K562 (cell line): ENCODE results near the gene MPL. TPM values are rescaled to one million over a fixed set of nuclear protein-coding genes. Genes with fewer than 3 reads are reported as not detected.
A peak's percentile ranks its signal among the peaks of the same experiment; 100 is the strongest.

Experiments used
- BCL6 ChIP-seq: fragments of 250-450 bp; sonication (Bioruptor Pico); IDR thresholded peaks from 2 replicates; pipeline ENCODE4 v1.4.0; 2020
- DACH1 ChIP-seq: fragments of 450-650 bp; IDR thresholded peaks from 2 replicates; pipeline ENCODE4 v1.6.1; 2018; ENCODE audit not compliant: partially characterized antibody
- E2F1 ChIP-seq: sonication (generic); formaldehyde crosslinking; IDR thresholded peaks from 2 replicates; pipeline ENCODE4 v1.8.1; 2023; ENCODE audit warnings: mild to moderate bottlenecking, missing genetic modification reagents, moderate library complexity
- ESRRA ChIP-seq: fragments of 450-650 bp; IDR thresholded peaks from 2 replicates; pipeline ENCODE4 v1.6.1; 2014; ENCODE audit warnings: low read depth, mild to moderate bottlenecking, moderate library complexity, borderline replicate concordance
- FOXK2 ChIP-seq, 2 experiments: fragments of 450-650 bp; IDR thresholded peaks in 1 of 2; conservative IDR thresholded peaks in 1 of 2; 2 replicates each; pipeline ENCODE4 v1.6.1; 2016; ENCODE audit warnings: low read depth in 2 of 2, mild to moderate bottlenecking in 1 of 2
- KDM1A ChIP-seq, 2 experiments: fragments of 450-650 bp; IDR thresholded peaks; 2 replicates each; pipeline ENCODE4 v1.6.1; 2016; ENCODE audit warnings: mild to moderate bottlenecking in 2 of 2
- KLF13 ChIP-seq: fragments of 450-650 bp; IDR thresholded peaks from 2 replicates; pipeline ENCODE4 v1.6.1; 2016; ENCODE audit warnings: missing genetic modification characterization, low read depth, mild to moderate bottlenecking, missing compliant biosample characterization, moderate library complexity, borderline replicate concordance
- LCOR ChIP-seq: sonication (generic); formaldehyde crosslinking; IDR thresholded peaks from 2 replicates; pipeline ENCODE4 v1.8.0; 2022; ENCODE audit warnings: mild to moderate bottlenecking, missing genetic modification reagents
- MYBL2 ChIP-seq, 2 experiments: fragments of 450-650 bp in 1 of 2; sonication (generic) in 1 of 2; formaldehyde crosslinking in 1 of 2; IDR thresholded peaks; 2 replicates each; pipeline versions ENCODE4 v1.6.1 to v1.8.1; 2017 to 2022; ENCODE audit warnings: borderline replicate concordance in 1 of 2, inconsistent platforms in 1 of 2, low read depth in 1 of 2, mild to moderate bottlenecking in 1 of 2, missing genetic modification reagents in 1 of 2, moderate library complexity in 1 of 2
- RBM22 ChIP-seq: fragments of 200-400 bp; formaldehyde crosslinking; IDR thresholded peaks from 2 replicates; pipeline ENCODE4 v1.6.1; 2018; ENCODE audit warnings: low read length, low read depth; ENCODE audit not compliant: poor library complexity, severe bottlenecking
- TARDBP ChIP-seq: fragments of 450-650 bp; IDR thresholded peaks from 2 replicates; pipeline ENCODE4 v1.6.1; 2016
- TCFL5 ChIP-seq: fragments of 250-450 bp; sonication (Bioruptor Pico); conservative IDR thresholded peaks from 2 replicates; pipeline ENCODE4 v1.6.1; 2021; ENCODE audit warnings: mild to moderate bottlenecking, moderate library complexity, matching md5 sums
- U2AF2 ChIP-seq: fragments of 200-400 bp; formaldehyde crosslinking; optimal IDR thresholded peaks from 2 replicates; pipeline ENCODE3; 2017; ENCODE audit warnings: low read depth, mild to moderate bottlenecking, low read length
- ZBTB2 ChIP-seq: fragments of 450-650 bp; IDR thresholded peaks from 2 replicates; pipeline ENCODE4 v1.6.1; 2016; ENCODE audit warnings: antibody characterized with exemption
- ZNF407 ChIP-seq: fragments of 450-650 bp; IDR thresholded peaks from 2 replicates; pipeline ENCODE4 v1.6.1; 2016; ENCODE audit warnings: low read depth
- ZNF695 ChIP-seq: fragments of 450-650 bp; formaldehyde crosslinking; IDR thresholded peaks from 2 replicates; pipeline ENCODE4 v1.4.0; 2020; ENCODE audit warnings: mild to moderate bottlenecking, moderate library complexity
- polyA plus RNA-seq, 8 experiments: library from polyadenylated mRNA; depleted of rRNA in 4 of 8; stranded (reverse) in 5 of 8; unstranded in 3 of 8; fragments of >200 nt; fragmentation: Nextera tagmentation in 2 of 8; fragmentation: Illumina TruSeq in 1 of 8; extraction: Ambion mirVana in 2 of 8; extraction: Trizol in 1 of 8; gene quantifications; 2 replicates each; pipeline versions ENCODE4 v1.2.1 to v1.2.3, GENCODE V29; 2011 to 2014; ENCODE audit warnings: inconsistent platforms in 1 of 8, missing spikeins in 1 of 8
- total RNA-seq, 7 experiments: library from RNA; depleted of rRNA in 6 of 7; stranded (reverse); fragments of >200 nt in 6 of 7; fragmentation: Illumina TruSeq in 2 of 7; extraction: Trizol in 2 of 7; gene quantifications; 2 replicates each; pipeline versions ENCODE4 v1.2.1 to v1.2.3, GENCODE V29; 2011 to 2021; ENCODE audit warnings: low replicate concordance in 1 of 7

MPL gene
- total and polyA plus RNA-seq, 9 of the 15 experiments (the other 6 are each of a cell fraction or from before 2014, with no cell fraction given) = not detected

GRCh38 chr1:43367904-43368645, 30.5 kb downstream of the MPL start, which contains the start of gene ELOVL1 (continued):
- TF ChIP-seq KDM1A (IDR thresholded peaks at IDR 0.05) = peak; percentile 58 to 75
- no peak for TF ChIP-seq RBM22
- no peak; the same call in 1 of the 2 replicates for TF ChIP-seq LCOR
- TF ChIP-seq ZNF695 (CRISPR knock-in tag) = no peak
- no peak for TF ChIP-seq U2AF2
- TF ChIP-seq BCL6 = no peak
- peak; percentile 48; the same call in 1 of the 2 replicates for TF ChIP-seq ESRRA
- TF ChIP-seq E2F1 (CRISPR knock-in tag) = no peak; the same call in 1 of the 2 replicates
- TF ChIP-seq FOXK2 (conservative IDR thresholded peaks at IDR 0.05 in 1 of 2, IDR thresholded peaks at IDR 0.05 in 1 of 2; ENCODE audit: low read depth in 2 of 2) = peak; percentile 51 to 85; a peak in 2 of 4 replicates
- no peak for TF ChIP-seq DACH1
- TF ChIP-seq ZBTB2 = no peak
- TF ChIP-seq KLF13 (tag) = no peak
- no peak for TF ChIP-seq ZNF407
- TF ChIP-seq MYBL2 (IDR thresholded peaks at IDR 0.05; ENCODE audit: low read depth) = no peak
- no peak for TF ChIP-seq MYBL2 (CRISPR knock-in tag; IDR thresholded peaks at IDR 0.05; ENCODE audit: borderline replicate concordance)
- TF ChIP-seq TARDBP = peak; percentile 92; the same call in 1 of the 2 replicates
- no peak for TF ChIP-seq TCFL5 (CRISPR knock-in tag)
